Measurements from ENCODE around the gene NDST3.

The NDST3 gene

DNA sequence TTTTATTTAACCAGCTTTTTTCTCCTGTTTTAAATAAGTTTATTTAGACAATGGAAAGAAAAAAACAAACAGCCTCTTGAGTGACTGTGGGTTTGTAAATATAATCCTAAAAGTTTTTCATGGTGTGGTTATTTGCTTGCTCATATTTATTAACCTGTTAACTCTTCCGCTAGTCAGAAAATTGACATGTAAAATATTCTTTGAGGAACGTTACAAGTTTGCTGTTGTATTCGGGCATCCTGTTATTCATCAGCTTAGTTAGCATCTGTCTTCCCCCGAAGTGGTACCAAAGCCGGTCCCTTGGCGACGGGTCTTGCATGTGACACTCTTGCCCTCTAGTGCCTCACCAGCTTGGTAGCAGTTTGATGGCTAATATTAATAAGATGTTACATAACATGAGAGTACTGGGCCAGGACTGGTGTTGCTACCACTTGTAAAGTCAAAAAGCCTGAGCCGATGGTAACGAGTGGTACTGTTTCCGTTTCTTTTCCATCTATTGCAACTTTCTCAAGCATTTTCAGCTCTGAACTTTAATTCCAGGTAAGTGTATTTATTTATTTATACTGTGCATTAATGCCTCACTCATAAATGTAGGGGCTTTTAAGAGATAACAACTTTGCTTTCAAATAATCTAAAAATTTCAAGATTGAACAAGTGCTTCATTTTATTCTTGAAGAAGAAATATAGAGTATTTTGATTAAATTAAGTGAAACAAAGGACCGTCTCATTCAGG is at the start of gene NDST3:
TSS of gene NDST3 (plus strand) at position 434 of the 733 bp plus-strand sequence. CDS start 19,425 bp downstream, outside the sequence.
- peak in 1 of 3 experiments; percentile 2 for DNase-seq (ENCODE audit: low read depth in 3 of 3)

DNA sequence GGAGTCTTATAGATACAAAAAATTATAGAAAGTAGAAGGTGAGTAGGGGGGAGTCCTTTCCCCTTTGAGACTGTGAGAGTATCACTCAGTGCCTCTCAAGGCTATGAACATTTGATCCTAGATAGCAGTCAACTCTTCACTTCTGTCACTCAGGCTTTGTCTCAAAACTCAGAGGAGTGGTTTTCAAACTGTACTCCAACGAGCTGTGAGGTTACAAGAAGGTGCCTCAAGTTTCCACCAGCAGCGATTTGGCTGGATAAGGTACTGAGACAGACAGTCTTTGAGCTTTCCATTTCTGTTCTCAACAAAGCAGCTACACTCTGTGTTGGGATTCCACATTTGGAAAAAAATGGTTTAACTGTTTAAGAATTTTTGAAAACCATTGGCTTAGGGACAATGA is 48.0 kb upstream of the NDST3 start:
- no peak for DNase-seq (ENCODE audit: low read depth in 3 of 3)

DNA sequence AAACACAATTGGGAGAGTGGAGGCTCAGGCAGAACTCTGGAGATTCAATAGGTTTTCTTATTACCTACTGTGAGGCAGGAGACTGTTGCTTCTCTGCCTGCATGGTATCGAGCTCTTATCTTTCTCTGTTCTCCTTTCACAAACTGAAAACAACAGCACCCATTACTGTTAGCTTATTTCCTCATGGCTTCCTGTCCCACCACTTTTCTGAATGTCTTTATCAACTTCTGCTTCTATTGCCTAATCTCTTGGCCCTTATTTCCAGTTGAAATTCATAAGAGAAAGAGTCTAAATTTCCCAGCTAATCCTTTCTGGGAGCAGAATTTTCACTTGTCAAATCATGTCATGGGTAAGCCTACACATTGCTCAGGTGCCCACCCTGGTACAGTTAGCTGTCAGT is 46.8 kb upstream of the NDST3 start:
- no peak for DNase-seq (ENCODE audit: low read depth in 3 of 3)

DNA sequence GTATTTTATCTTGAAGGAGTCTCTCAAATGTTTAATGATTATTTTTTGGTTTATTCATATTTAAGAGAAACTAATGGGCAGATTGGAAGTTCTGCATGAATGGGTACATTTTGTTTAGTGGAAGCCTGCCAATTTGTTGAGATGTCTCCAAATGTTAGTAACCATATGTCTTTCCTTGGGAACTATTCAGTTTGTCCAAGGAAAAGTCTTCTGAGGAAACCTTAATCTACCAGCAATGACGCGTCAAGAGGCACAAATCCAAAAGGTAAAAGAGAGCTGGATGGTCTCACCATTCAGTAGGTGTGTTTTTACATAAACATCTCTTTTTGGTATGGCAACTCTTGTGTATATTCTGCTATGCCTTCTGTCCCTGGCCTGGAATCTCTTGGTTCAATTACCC is 37.4 kb upstream of the NDST3 start:
- DNase-seq (ENCODE audit: low read depth in 3 of 3) = no peak

DNA sequence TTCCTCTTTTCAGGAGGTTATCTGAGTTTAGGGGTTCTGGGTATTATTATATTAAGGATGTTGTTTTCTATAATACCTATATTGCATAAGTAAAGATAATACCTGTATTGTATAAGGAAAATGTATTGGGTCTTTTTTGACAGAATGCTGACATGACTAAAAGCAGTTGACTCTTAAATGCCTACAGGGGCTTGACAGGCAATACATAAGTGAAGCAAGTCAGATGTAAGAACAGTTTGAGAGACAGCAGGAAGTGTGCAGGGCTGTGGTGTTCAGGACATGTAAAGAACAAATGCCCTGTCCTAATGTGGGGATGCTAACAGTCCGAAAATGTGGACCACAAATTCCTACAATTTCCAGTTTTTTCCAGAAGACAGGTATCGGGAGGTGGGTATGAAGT is 30.2 kb upstream of the NDST3 start:
- no peak for DNase-seq (ENCODE audit: low read depth in 3 of 3)

DNA sequence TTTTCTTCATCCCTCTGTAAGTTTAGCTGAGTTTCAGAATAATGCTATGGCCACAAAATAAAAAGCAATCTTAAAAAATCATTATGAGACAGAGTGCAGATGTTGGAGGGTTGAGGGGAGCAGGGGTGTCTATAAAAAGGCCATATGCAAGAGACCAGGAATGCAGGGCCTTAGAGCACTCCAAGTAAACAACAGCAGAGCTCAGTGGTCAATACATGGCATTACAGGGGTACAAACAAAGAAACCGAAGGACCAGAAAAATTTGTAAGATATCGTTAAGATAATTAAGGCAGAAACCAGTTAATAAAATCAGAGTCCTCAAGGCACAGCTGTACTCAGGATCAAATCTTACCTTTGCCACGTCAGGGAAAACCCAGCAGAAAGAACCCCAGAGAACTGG is 28.4 kb upstream of the NDST3 start:
- no peak for DNase-seq (ENCODE audit: low read depth in 3 of 3)

DNA sequence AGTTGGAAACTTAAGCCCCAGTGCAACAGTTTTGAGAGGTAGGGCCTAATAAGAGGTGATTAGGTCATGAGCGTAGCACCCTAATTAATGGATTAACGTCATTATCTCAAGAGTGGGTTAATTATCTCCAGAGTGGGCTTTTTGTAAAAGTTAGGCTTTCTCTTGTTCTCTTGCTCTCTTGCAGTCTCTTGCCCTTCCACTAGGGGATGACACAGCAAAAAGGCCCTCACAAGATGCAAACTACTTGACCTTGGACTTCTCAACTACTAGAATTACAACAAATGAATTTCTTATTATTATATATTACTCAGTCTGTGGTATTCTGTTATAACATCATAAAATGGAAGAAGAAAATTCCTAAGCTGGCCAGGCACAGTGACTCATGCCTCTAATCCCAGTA is 22.1 kb upstream of the NDST3 start:
- DNase-seq (ENCODE audit: low read depth in 3 of 3) = no peak

DNA sequence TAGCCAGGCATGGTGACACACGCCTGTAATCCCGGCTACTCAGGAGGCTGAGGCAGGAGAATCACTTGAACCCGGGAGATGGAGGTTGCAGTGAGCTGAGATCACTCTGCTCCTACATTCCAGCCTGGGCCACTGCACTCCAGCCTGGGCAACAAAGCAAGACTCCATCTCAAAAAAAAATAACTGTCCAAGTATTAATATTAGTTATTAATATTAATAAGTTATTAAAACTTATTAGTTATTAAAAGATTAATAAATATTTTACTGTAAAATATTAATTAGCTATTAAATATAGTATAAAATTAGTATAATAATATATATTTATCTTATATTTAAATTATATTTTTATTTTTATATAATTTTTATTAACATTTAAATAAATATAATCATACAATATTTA is 19.5 kb upstream of the NDST3 start:
- DNase-seq (ENCODE audit: low read depth in 3 of 3) = no peak

DNA sequence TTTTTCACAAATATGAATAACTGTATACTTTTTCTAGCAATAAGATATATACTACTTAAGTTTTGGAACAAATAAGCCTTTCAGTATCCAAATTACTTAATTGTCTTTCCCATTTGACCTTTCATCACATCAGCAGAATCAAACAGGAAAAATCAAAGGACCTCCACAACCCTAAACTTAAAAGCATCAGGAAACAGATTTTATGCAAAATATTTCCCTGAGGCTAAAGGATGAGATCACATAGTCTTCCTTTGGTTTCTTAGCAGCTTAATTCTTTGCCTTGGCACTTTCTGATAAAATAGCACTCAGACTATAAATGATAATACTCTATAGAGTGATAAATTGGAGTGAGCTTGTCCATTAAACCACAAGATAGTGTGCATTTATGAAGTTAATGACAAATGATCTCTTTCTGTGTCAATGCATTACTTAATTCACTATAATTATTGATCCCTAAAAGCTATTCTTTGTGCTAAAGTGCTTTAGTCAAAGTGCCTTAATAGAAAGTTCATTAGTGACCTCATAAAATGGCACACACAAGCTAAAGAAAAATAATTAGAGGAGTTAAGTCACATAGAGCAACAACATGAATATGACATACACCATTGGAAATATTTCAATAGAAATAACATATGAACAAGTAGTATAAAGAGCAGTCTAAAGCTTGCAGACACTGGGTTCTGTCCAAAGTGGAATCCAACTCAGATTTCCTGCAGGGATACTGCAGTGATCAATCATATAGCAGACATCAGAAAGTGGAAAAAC is 15.7 kb upstream of the NDST3 start:
- DNase-seq (ENCODE audit: low read depth in 3 of 3) = no peak

DNA sequence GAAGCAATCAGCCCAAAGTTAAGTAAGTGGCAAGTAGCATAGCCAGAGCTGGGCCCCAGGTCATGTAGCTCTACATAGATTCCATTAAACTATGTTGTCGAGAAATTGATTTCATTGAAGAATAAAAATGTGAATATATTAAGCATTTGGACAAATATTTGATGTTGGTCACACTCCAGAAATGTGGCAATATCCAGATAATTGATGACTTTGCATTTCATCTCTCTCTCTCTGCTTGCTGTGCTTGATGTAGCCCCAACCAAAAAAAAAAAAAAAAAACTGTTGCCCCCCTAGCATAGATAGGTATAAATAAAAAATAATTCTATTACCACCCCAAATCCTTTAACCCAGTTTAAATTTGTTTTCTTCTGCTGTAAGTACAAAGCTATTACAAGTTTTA is 7.5 kb upstream of the NDST3 start:
- DNase-seq (ENCODE audit: low read depth in 3 of 3) = no peak

DNA sequence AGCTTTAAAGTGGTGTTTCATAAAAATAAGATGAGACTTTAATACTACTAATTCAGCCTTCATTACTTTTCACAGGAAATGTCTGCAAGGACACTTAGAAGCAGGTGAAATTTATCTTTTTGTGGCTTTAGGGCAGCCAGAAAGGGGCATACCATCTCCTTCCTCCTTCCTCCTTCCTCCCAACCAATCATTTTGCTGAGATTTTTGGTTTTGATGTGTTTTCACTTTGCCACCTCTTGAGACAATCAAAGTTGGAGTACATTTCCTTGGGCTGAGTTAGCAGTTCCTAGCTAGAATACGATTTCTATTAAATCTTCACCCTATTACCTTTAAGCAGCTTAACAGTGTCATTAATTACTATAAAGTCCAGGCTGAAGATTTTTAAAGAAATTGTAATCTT is 5.1 kb upstream of the NDST3 start:
- DNase-seq (ENCODE audit: low read depth in 3 of 3) = no peak

DNA sequence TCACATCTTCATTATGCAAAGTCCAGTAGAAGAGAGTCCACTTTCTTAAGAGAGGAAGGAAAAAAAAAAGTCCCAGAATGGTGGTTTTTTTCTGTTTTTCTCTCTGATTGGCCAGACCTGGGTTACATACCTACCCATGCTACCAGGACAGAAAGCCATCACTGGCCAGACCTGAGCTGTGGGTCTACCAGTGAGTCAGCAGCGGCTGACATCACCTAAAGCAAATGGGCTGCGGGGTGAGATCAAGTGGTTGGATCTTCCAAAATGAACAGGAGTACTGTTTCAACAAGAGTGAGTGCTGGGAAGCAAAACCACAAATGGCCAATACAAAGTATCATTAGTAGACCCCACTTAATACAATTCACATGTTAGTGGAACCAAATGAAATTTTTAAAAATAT is 1.6 kb upstream of the NDST3 start:
- no peak for DNase-seq (ENCODE audit: low read depth in 3 of 3)

DNA sequence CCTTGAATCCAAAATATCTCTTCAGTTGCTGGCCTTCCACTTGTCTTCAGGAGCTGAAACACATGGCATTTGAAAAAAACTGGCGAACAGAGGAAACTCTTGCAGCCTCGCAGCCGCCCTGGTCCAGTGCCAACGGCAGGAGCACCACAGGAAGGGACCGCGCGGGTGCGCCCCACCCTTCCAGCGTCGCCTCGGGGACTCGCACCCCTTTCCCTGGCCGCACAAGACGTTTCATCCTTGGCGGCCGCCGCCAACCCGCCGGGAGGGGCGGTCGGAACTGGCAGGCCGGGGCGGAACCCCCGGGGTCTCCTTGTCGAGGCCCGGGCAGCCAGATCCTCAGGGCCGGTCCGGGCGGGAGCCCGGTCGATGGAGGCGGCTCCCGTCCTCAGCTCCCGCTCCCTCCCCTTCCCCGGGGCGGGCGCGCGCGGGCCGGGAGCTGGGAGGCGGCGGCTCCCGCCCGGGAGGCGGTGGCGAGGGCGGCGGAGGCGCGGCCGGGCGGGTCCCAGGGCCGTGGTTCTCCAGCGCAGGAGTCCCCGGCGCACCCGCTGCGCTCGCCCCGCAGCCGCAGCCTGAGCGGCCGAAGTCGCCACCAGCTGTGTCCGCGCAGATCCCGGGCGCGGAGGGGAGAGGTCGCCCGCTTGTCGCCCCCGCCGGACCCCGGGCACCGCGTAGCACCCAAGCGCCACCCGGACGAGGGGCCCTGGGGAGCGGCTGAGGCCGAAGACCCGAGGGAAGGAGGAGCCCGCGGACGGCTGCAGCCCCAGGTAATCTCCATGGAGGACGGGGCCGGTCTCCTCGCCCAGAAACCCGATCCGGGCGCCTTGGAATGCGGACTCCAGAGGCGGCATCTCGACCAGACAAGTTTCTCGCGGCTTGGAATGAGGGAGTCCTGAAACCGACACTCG is 886 bp upstream of the NDST3 start:
- peak in 1 of 3 experiments; percentile 0 for DNase-seq (ENCODE audit: low read depth in 3 of 3)

DNA sequence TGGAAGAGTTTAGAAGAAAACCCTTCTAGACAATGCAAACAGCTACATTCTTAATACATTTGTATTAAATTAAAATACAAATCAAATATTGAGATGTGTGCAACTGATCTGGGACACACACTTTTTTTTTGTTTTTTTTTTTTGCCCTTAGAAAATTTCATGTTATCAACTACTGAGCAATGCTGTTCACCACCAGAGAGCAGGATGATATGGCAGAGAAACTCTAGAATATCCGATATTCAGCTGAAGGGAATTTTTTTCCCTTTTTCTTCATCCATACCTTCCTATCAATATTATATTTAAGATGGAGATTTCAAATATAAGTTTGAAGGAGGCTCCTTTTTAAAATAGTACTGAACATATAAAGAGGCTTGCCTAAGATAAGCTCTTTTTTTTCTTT is 1.0 kb downstream of the NDST3 start:
- no peak for DNase-seq (ENCODE audit: low read depth in 3 of 3)

DNA sequence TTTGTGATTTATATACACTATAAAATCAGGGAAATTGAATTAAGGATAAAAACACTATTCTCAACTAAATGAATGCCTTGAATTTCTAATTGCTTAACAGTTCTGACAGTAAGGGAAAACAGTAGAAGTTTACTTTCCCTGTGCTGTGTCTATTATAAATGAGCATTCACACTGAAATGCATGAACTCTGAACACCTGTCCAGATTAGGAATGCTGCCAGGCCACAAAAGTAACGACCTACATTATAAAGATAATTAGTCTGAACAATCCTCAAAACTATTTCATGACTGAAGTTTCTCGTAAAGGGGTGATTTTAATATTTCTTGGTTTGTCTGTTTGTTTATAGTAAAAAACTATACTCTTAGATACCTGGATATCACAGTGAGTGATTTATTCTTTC is 2.0 kb downstream of the NDST3 start:
- no peak for DNase-seq (ENCODE audit: low read depth in 3 of 3)

DNA sequence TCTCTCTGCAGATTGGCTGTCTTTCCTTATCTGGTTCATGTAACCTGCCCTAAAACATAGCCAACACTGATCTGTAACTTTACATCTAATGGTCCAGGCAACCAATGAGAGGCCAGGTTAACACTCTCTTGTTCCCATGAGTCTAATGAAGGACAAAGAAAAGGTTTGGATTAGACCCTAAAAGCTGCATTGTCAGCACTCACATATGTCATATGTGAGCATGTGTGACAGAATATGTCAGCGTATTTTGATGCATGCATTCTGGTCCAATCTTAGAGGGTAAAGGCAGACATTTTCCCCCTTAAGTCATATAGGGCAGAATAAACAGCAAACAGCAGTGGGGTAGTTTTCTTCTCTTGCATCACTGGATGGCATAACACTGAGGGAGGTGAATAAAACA is 3.7 kb downstream of the NDST3 start:
- no peak for DNase-seq (ENCODE audit: low read depth in 3 of 3)

DNA sequence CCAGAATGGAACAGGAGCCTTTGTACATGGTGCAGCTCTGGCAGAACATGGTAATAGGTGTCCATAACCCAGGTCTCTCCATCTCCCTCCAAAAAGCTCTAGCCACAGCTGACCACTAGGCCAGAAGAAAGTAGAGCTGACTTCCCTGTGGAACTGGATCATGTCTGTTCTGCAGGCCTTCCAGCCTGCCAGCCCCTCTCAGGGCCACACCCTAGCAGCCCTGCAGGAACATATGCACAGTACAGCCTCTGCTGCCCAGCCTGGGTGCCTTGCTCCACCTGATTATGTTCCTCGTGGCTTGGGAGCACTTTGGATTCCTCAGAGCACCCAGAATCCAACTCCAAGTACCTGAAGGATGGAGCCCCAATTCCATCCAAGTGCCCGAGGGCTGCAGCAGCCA is 12.0 kb downstream of the NDST3 start:
- DNase-seq (ENCODE audit: low read depth in 3 of 3) = no peak

DNA sequence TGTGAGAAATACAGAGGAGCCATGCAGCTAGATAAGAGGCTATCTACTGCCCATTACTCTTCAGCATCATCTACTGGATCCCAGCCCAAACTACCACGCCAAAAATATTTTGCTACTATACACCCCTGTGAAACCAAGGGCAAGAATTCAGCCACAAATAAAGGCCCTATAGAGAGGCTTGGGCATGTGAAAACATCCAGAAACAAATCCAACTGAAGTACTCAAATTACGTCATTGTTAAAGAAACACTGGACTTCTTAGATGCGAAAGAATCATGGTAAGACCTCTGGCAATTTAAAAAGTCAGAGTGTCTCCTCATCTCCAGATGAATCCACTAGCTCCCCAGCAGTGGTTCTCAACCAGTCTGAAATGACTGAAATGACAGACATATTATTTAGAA is 12.8 kb downstream of the NDST3 start:
- no peak for DNase-seq (ENCODE audit: low read depth in 3 of 3)

DNA sequence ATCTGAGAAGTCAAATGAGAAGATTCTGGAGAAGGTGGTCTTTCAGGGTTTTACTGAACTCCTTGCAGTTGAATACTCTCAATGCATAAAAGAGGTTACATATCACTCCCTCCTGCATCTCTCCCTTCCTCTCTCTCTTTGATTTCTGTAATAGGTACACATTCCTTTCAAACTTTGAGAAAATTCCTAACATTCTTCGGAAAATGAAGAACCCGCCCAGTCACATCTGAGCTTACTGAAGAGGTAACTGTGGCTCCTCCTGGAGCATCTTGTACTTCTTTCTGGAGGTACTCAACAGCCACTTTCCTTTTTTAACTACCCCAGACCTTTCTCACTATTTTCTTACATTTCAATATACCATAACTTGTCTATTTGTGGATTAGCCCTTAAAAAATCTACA is 24.7 kb downstream of the NDST3 start:
- DNase-seq (ENCODE audit: low read depth in 3 of 3) = no peak

DNA sequence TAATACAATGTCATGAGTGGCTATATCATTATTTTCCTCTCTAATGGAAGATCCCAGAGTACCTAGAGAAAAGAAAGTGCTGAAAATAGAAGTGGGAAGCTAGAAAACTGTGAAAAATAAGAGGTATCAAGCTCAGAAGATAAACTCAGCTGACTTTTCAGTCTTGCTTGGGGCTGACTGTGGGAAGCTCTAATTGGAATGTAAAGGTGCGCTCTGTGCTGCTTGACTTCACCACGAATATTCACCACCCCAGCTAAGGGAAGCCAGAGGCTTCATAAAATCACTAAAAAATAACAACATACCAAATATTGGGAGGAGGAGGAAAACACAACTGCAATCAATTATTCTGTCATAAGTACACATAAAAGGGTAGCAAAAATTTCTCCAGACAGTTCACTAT is 25.1 kb downstream of the NDST3 start:
- no peak for DNase-seq (ENCODE audit: low read depth in 3 of 3)

DNA sequence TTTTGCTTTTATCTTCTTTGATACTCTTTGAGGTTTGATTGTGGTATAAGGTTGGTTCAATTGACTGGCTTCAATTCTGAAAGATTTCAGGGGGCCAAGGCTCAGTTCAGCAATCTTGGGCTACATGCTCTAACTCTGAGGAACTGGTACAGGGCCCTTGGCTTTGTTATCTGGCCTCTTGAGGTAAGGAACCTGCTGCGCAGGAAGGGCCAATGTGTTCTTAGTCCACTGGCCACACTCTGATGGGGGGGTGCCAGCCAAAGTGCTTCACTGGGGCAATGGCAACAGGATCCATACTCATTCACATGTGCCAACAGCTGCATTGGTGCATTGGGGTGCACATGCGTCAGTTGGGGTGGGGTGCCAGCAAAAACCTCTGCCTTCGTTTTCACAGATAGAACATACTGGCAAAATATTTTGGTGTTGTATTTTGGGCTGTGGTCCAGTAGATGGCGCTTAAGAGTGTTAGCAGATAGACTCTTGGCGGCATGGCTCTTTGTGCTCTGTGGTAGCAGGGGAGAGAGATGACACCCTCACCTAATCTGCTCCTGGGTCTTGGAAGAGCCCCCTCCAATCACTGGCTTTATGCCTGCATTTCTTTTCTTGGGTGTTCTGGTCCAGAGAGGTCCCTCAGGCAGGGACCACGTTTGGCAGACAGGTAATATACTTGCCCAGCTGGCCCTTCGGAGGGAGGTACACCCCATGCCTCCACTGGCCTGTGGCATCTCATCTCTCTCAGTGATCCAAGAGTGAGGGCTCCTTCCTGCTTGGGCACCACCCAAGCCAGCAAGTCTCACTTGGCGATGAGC is 42.9 kb downstream of the NDST3 start:
- DNase-seq (ENCODE audit: low read depth in 3 of 3) = no peak

DNA sequence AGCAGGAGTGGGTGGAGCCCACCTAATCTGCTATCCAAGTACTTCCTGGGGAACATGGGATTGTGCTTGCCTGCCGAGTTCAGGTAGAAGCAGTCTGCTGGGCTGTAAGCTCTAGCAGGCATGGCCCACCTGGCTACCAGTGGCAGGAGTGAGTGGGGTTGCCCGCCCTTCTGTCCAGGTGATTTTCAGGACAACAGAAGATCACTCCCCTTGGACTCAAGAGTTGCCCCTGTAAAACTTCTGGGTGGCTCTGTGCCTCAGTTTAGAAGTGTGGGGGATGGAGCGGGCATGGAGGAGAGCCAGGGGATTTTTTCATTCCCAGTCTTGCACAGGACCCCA is 43.5 kb downstream of the NDST3 start:
- DNase-seq (ENCODE audit: low read depth in 3 of 3) = no peak

Measured in stimulated activated CD4-positive, alpha-beta T cell treated with anti-CD3 and anti-CD28 coated beads, TNF-alpha, amount 100 ng/mL, for 24 hours (primary cell).